MG63 (cell line): Measurements from ENCODE around the gene PARD3B. TPM values are rescaled to one million over a fixed set of nuclear protein-coding genes. Genes with fewer than 3 reads are reported as not detected.

ENCODE experiments used
- DNase-seq: peaks from one replicate; pipeline ENCODE4 v3.0.0-alpha.2; 2020
- H3K27me3 ChIP-seq: fragments of 250-450 bp; sonication (Bioruptor Pico); 2 replicates; pipeline ENCODE4 v1.5.1; 2020; ENCODE audit warnings: mild to moderate bottlenecking, moderate library complexity
- H3K36me3 ChIP-seq: fragments of 250-450 bp; sonication (Bioruptor Pico); 2 replicates; pipeline ENCODE4 v1.5.1; 2020; ENCODE audit warnings: mild to moderate bottlenecking, moderate library complexity
- H3K4me3 ChIP-seq: fragments of 250-450 bp; sonication (Bioruptor Pico); 2 replicates; pipeline ENCODE4 v1.5.1; 2020; ENCODE audit warnings: mild to moderate bottlenecking, moderate library complexity
- H3K9me3 ChIP-seq: fragments of 250-450 bp; sonication (Bioruptor Pico); 2 replicates; pipeline ENCODE4 v1.5.1; 2020; ENCODE audit warnings: mild to moderate bottlenecking, moderate library complexity
- total RNA-seq: library from RNA; depleted of rRNA; stranded (reverse); fragments of >200 nt; shearing (Covaris generic); gene quantifications from 2 replicates; pipeline ENCODE4 v1.2.3, GENCODE V29; 2014; ENCODE audit warnings: low replicate concordance

The PARD3B gene
- total RNA-seq, 1 experiment from 2014 or later: 4.5 TPM

DNA sequence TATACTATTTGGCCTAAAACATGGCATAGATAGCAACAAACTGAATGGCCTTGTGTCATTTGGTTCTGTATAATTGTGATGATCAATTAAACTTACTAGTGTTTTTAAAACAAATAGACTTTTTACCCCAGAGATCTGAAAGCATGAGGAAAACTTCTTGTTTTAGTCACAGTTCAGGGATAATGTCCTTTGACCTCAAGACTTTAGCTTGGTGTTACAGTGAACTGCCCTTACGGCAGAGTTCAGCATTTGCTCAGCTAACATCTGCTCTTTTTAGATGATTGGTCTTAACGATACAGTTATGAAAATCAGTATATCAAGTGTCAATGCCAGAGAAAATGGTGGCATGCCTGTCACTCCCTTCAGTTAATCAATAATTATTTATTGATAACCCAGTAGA lies 429.2 kb downstream of the PARD3B start:
- H3K4me3 ChIP-seq: no peak overlapping the region
- DNase-seq: no peak
- H3K27me3 ChIP-seq: no peaks in the 10 kb centered on the region
- no peaks in the 10 kb centered on the region for H3K36me3 ChIP-seq
- no peaks in the 10 kb centered on the region for H3K9me3 ChIP-seq

DNA sequence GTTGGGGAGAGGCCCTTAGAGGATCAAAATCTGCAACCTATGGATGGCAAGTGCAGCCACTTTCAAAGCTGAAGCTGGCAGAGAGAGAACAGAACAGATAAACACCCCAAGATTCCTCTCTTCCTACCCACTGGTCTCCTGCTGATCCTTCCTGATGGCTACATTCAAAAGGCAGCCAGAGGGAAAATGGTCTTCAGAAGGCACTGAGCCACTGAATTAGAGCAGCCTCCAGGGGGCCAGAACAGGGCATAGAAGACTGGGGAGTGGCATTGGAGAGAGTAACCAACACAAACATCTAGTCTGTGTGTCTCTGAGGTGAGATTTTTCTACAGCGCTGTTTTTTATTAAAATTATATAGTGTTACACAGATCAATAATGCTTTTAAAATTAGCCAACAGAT lies 432.6 kb downstream of the PARD3B start:
- H3K4me3 ChIP-seq: no peak overlapping the region
- no peaks in the 10 kb centered on the region for H3K36me3 ChIP-seq
- no peak for DNase-seq
- H3K27me3 ChIP-seq: no peaks in the 10 kb centered on the region
- no peaks in the 10 kb centered on the region for H3K9me3 ChIP-seq

DNA sequence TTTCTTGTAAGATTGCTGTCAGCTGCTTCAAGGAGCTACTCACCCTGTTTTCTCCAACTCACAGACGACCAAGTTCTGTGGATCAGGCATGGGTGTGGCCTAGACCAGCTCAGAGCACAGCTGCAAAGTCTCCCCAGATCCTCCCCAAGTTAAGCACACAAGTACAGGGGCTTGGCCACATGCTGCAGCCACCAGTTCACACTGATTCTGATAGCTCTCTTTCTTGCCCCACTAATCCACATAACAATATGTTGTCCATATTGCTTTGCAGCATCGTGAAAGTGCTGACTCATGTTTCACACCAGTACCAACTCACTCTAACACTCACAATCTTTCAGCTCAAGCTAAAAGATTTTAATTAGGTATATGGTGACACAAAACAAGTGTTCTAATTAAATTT lies 437.0 kb downstream of the PARD3B start:
- Histone ChIP-seq H3K4me3 (no peak overlapping the region), H3K36me3 (no peaks in the 10 kb centered on the region), H3K27me3 (no peaks in the 10 kb centered on the region), H3K9me3 (no peaks in the 10 kb centered on the region)
- DNase-seq: no peak

DNA sequence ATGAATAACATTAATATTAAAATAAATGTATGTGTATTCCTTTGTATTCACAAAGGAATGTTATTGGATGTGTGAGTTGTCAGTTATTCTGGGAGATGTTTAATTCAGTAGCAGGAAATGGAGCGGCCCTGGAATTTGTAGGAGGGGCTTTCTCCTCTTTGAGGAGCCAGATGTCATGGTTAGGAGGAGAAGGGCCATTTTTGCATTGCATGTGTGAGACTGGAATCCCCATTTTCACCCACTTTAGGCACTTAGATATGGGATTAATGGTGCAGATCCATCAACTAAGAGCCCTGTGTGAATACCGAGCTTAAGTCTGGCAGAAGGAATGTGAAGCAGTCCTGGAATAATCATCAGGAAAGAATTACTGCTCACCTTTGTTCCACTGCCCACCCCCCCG lies 439.2 kb downstream of the PARD3B start:
- DNase-seq: no peak
- Histone ChIP-seq H3K36me3 (no peaks in the 10 kb centered on the region), H3K4me3 (no peak overlapping the region), H3K9me3 (no peaks in the 10 kb centered on the region), H3K27me3 (no peaks in the 10 kb centered on the region)

DNA sequence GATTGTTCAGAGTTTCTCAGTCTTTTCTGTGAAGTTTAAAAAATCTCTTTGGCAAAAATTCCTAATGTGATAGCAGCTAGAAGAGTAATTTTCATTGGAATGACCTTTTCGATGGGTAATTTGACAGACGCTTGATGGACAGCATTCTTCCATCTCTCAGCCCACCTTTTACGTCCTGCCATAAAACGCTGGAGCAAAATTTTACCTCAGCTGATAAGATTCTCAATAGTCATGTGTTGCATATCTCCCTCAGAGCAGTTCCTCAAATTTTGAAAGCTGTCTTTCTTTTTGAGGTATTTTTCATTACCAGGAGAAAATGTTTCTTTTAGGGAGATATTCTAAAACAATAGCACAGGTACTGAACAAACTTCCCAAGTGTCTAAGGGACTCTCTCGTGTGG lies 441.4 kb downstream of the PARD3B start:
- H3K4me3 ChIP-seq: no peak overlapping the region
- DNase-seq: no peak
- H3K27me3 ChIP-seq: no peaks in the 10 kb centered on the region
- no peaks in the 10 kb centered on the region for H3K36me3 ChIP-seq
- no peaks in the 10 kb centered on the region for H3K9me3 ChIP-seq

DNA sequence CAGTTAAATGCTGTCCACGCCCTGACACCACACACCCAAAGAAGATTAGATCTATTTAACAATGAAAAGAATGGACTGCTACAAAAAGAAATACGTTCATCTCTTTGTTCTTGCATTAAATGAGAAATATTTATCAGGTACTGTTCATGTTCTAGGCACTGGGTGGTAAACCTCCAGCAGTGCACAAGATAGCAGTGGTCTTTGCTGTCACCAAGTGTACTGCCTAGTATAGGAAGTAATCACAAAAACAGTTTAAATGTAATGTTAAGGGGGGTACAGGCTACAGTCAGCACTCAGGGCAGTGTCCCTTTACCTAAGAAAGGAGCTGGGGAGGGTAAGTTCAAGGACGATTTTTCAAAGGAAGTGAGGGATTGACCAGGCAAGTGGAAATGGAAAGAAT lies 443.6 kb downstream of the PARD3B start:
- Histone ChIP-seq H3K36me3 (no peaks in the 10 kb centered on the region), H3K4me3 (no peak overlapping the region), H3K27me3 (no peaks in the 10 kb centered on the region), H3K9me3 (no peaks in the 10 kb centered on the region)
- no peak for DNase-seq

DNA sequence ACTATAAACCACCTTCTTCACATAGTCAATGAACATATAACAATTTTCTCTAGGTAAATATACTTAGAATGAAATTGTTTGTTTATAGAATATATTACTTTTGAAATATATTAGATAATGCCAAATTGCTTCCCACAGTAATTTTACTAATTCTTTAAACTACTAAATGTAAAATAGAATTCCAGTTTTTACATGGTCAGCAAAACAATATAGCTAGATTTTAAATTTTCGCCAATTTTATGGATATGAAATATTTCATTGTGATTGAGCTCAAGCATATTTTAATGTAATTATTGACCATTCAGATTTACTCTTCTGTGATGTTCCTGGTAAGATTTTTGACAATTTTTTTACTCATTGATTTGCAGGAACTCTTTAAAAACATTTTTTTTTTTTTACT lies 444.6 kb downstream of the PARD3B start:
- H3K36me3 ChIP-seq: no peaks in the 10 kb centered on the region
- no peak for DNase-seq

DNA sequence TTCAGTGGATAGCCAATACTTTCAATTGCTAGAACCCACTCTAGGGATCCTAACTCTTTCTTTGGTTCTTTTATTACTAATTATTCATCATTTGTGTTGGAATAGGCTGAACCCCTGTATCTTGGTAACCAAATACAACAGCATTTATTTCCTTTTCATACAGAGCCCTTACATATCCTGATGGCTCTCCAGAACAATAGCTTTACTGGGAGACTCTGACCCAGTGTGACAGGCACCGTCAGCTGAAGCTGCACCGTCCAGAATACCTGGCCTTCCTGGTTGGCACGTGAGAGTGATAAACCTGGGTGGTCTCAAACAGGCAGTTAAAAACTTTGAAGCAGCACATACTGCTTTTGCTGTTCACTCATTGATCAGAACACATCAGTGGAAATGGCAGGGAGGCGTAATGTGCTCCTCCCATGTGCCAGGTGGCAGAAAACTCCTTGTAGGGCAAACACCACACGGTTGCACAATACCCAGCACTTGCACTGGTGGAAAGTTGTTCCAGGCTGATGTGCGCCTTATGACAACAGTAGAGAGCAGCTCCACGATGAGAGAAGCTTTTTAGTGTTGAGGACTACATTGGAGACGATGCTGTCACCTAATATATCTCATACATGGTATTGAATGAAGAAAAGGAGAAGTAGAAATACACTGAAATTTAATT lies 456.2 kb downstream of the PARD3B start:
- no peak for DNase-seq
- H3K4me3 ChIP-seq: no peak overlapping the region
- H3K27me3 ChIP-seq: no peaks in the 10 kb centered on the region
- H3K36me3 ChIP-seq: no peaks in the 10 kb centered on the region
- H3K9me3 ChIP-seq: no peaks in the 10 kb centered on the region

More for the DNA sequence above, 444.6 kb downstream of the PARD3B start:
- no peaks in the 10 kb centered on the region for H3K9me3 ChIP-seq
- no peak overlapping the region for H3K4me3 ChIP-seq
- no peaks in the 10 kb centered on the region for H3K27me3 ChIP-seq

DNA sequence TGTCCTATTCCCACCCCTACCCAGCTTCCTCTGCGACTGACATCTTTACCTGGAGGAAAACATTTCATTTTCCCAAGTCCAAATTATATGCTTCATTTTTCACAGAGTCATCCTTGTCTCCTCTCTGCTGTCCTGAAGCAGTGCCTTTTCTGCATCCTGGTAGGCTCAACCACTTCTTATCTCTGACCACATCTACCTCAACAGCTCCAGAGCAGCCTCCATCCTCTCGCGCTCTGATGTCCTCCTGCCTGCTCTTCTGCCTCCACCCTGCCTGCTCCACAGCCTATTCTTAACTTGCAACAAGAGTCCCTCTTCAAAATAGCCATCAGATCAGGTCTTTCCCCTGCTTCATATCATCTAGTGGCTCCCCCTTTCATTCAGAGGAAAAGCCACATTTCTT lies 457.1 kb downstream of the PARD3B start:
- Histone ChIP-seq H3K9me3 (no peaks in the 10 kb centered on the region), H3K27me3 (no peaks in the 10 kb centered on the region), H3K36me3 (no peaks in the 10 kb centered on the region), H3K4me3 (no peak overlapping the region)
- no peak for DNase-seq

DNA sequence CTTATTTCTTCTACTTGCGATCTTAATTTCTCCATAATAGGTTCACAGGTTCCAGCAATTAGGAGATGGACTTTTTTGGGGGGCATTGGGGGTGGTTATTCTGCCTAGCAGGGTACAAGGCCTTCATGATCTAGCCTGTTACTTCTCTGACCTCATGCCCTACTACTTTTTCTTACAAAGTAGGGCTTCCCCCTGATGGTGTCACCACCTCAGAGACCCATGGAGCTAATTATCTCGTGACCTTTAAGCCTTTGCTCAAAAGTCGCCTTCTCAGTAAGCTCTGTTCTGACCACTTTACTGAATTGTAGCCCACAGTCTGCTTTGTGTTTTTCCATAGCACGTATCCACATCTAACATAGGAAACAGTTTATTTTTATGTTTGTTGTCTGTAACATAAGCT lies 458.0 kb downstream of the PARD3B start:
- no peak overlapping the region for H3K4me3 ChIP-seq
- no peaks in the 10 kb centered on the region for H3K36me3 ChIP-seq
- no peaks in the 10 kb centered on the region for H3K27me3 ChIP-seq

DNA sequence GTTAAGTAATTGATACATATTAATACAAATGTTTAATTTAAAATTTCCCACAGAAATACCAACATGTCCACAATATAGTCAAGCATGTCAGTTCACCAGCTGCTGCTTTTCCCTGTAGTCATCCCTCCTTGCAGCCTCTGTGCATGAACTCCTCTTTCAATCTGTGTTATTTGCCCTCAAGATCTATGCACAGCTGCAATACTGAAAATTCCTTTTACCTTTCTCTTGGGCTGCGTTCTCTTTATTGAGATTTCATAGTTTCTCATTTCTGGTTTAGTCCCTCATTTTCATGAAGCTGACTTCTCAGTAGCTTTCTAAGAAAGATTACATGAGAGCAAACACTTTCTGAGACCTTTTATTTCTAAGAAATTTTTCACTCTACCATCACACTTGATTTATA lies 464.9 kb downstream of the PARD3B start:
- DNase-seq: no peak
- Histone ChIP-seq H3K36me3 (no peaks in the 10 kb centered on the region), H3K4me3 (no peak overlapping the region), H3K9me3 (no peaks in the 10 kb centered on the region), H3K27me3 (no peaks in the 10 kb centered on the region)

More for the DNA sequence above, 458.0 kb downstream of the PARD3B start:
- DNase-seq: no peak
- no peaks in the 10 kb centered on the region for H3K9me3 ChIP-seq

DNA sequence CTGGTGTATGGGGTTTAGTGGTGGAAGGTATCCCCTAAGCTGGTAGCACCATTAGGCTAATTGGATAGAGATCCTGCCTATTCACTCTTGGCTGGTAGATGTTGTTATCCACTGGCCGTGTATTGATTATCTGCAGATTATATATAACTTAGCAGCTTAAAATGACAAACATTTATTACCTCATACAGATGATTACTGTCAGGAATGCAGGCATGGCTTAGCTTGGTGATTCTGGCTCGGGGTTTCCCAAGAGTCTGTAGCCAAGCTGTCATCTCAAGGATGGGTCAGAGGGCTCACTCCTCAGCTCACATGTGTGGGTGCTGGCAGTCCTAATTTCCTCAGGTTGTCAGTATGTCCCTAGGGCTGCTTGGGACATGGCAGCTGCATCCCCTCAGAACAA lies 465.8 kb downstream of the PARD3B start:
- H3K9me3 ChIP-seq: no peaks in the 10 kb centered on the region
- H3K4me3 ChIP-seq: no peak overlapping the region
- no peaks in the 10 kb centered on the region for H3K36me3 ChIP-seq
- DNase-seq: no peak
- H3K27me3 ChIP-seq: no peaks in the 10 kb centered on the region

DNA sequence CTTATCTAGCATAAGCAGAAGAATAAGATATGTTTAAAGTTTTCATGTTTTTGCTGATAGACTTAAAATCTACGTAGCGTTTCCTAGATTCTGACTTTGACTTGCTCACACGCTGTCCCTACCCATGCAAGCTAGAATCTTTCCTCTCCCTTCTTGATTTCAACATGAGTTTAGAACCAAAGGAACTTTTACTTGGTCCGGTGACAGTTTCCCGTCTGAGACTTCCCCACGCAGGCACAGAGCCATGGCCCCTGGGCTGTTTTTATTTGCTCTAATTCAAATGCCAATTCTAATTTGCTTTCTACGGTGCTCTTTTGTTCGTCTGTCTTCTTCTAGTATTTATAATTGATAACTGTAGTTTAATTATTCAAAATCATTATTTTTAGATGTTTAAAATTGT lies 467.7 kb downstream of the PARD3B start:
- Histone ChIP-seq H3K36me3 (no peaks in the 10 kb centered on the region), H3K9me3 (no peaks in the 10 kb centered on the region), H3K4me3 (no peak overlapping the region), H3K27me3 (no peaks in the 10 kb centered on the region)
- no peak for DNase-seq

DNA sequence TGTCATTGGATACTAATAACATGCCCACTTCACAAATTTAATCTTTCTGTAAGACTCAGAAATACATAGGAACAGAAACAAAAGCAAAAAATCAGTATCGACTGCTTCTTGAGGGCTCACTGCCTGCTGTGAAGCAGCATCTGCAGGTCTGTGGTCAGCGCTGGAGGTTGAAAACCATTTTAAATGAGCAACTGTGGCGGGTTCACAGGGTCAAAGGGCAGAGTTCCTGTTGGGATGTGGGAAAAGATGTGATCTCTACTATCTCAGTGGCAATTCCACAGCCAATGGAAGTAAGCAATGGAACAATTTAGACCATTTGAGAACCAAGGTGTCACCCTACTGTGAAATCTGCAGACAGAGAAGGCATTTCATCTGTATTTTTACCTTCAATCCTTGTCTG lies 468.3 kb downstream of the PARD3B start:
- no peaks in the 10 kb centered on the region for H3K27me3 ChIP-seq
- DNase-seq: no peak
- H3K36me3 ChIP-seq: no peaks in the 10 kb centered on the region
- no peak overlapping the region for H3K4me3 ChIP-seq
- peaks cover 2% of the 10 kb centered on the region; the same call in 1 of the 2 replicates for H3K9me3 ChIP-seq

DNA sequence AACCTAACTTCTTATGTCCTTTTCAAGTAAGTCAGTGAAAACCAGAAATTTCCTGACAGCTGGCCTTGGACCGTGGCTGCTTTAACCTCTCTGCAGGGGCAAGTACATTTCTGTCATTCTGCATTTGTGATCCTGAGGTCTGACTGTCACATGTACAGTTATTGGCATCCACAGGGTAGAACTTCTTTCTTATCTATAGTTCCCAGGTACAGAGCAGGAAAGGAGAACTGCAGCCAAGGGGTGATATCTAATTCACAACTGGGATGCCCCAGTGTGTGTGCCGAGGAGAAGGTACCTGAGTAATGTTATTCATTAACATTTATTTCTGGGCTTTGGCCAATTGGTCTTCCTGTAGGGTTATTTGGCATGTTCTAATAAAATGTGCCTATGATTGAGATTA lies 468.9 kb downstream of the PARD3B start:
- DNase-seq: no peak
- H3K4me3 ChIP-seq: no peak overlapping the region
- H3K9me3 ChIP-seq: peaks cover 2% of the 10 kb centered on the region; the same call in 1 of the 2 replicates
- no peaks in the 10 kb centered on the region for H3K36me3 ChIP-seq
- no peaks in the 10 kb centered on the region for H3K27me3 ChIP-seq

DNA sequence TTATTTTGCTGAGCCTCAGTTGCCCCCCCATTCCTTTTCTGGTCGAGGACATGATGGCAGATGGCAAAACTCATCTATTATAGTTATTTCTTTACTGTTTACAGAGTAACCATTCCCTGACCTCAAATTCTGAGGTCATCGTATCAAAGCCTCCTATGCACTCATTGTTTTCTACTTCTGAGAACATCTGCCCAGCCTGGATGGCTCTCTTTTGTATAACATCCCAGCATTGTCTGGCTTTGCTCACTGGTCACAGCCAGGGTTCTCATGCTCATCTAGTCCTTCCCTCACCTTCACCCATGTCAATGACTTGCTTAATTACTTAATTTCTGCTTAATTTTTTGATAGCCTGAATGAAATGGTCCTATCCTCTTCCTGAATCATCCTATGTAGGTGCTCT lies 472.1 kb downstream of the PARD3B start:
- no peak for DNase-seq
- H3K4me3 ChIP-seq: no peak overlapping the region
- H3K27me3 ChIP-seq: no peaks in the 10 kb centered on the region
- H3K36me3 ChIP-seq: no peaks in the 10 kb centered on the region
- peaks cover 4% of the 10 kb centered on the region; the same call in 1 of the 2 replicates for H3K9me3 ChIP-seq

DNA sequence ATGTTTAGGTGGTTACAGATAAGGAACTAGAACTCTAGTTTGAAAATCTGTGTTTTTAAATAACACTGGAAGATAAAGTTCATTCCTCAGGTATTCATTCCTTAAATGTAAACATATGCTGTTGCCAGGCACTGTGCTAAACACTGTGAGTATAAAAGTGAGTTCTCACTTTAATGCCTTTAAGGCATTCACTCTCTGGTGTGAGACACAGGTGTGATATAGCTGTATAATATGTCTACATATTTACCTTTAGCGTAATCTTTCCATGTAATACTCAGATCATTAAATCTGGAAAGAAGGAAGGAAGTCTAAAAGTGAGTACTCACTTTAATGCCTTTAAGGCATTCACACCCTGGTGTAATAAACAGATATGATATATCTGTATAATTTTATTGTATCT lies 472.6 kb downstream of the PARD3B start:
- no peaks in the 10 kb centered on the region for H3K36me3 ChIP-seq
- no peak overlapping the region for H3K4me3 ChIP-seq
- no peak for DNase-seq
- H3K27me3 ChIP-seq: no peaks in the 10 kb centered on the region
- H3K9me3 ChIP-seq: peaks cover 4% of the 10 kb centered on the region; the same call in 1 of the 2 replicates

DNA sequence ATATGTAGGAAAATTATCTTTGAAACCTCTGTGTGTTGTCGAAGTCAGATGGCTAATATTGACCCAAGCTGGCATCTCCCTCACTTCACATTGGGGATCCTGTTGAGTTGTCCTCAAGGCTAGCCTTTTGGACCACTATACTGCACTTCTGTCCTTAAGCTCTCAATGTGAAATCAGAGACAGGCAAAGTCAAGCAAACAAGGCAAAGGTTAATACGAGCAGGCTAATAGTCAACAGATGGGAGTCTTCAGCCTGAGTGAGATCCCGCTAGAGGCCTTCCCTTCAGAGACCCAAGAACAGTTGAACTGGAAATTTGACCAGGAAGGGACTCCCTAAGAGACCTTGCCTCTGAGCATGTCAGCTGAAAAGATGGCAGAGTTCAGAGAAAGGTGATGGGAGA lies 475.4 kb downstream of the PARD3B start:
- H3K27me3 ChIP-seq: no peaks in the 10 kb centered on the region
- peaks cover 4% of the 10 kb centered on the region; the same call in 1 of the 2 replicates for H3K9me3 ChIP-seq
- no peak for DNase-seq
- no peaks in the 10 kb centered on the region for H3K36me3 ChIP-seq
- H3K4me3 ChIP-seq: no peak overlapping the region

DNA sequence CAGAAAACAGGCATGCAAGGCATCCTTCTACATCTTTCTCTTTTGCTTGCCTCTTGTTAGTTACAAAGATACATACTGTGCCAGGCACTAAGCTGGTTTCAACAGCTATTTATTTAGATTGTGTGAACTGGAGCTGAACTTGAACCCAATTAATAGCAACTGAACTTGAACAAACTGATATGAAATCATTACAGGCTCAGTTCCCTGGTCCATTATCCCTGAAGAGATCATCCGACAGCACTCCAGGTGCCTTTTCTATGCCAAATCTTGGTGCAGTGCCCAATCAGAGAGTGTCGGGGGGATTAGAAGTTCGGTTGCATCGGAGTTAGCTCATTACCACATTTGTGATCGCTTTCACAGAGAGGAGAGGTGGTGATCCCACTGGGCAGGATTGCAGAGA lies 477.6 kb downstream of the PARD3B start:
- DNase-seq: no peak
- Histone ChIP-seq H3K9me3 (peaks cover 4% of the 10 kb centered on the region; the same call in 1 of the 2 replicates), H3K36me3 (no peaks in the 10 kb centered on the region), H3K27me3 (no peaks in the 10 kb centered on the region), H3K4me3 (no peak overlapping the region)
